Immature natural killer cell (primary cell): ENCODE data around the gene PGAM4. TPM values are rescaled to one million over a fixed set of nuclear protein-coding genes. Genes with fewer than 3 reads are reported as not detected.

Experiments used
- DNase-seq, 3 donors: peaks; one replicate each; pipeline ENCODE4 v3.0.0; 2022; ENCODE audit warnings: mixed read lengths in 1 of 3
- H3K27ac Mint-ChIP-seq, 6 donors: one replicate each; pipeline ENCODE4 v1.8.0; 2020; ENCODE audit warnings: mixed read lengths in 6 of 6, mild to moderate bottlenecking in 5 of 6, inconsistent platforms in 4 of 6, moderate library complexity in 3 of 6
- H3K27me3 Mint-ChIP-seq, 3 donors: one replicate each; pipeline ENCODE4 v1.8.0; 2020 to 2021; ENCODE audit warnings: low read depth in 3 of 3, mild to moderate bottlenecking in 3 of 3, mixed read lengths in 3 of 3, moderate library complexity in 3 of 3, inconsistent platforms in 1 of 3
- H3K36me3 Mint-ChIP-seq, 3 donors: one replicate each; pipeline ENCODE4 v1.8.0; 2020; ENCODE audit warnings: mixed read lengths in 3 of 3, inconsistent platforms in 2 of 3, mild to moderate bottlenecking in 2 of 3
- H3K4me1 Mint-ChIP-seq, 2 donors: one replicate each; pipeline ENCODE4 v1.8.0; 2020; ENCODE audit warnings: inconsistent platforms in 2 of 2, mild to moderate bottlenecking in 2 of 2, mixed read lengths in 2 of 2, moderate library complexity in 1 of 2
- H3K4me3 Mint-ChIP-seq, 5 donors: one replicate each; pipeline ENCODE4 v1.8.0; 2020; ENCODE audit warnings: mild to moderate bottlenecking in 5 of 5, mixed read lengths in 5 of 5, inconsistent platforms in 3 of 5, moderate library complexity in 3 of 5
- H3K9me3 Mint-ChIP-seq, 6 donors: one replicate each; pipeline ENCODE4 v1.8.0; 2020; ENCODE audit warnings: mild to moderate bottlenecking in 6 of 6, mixed read lengths in 6 of 6, inconsistent platforms in 4 of 6, moderate library complexity in 3 of 6
- polyA plus RNA-seq, 3 donors: library from polyadenylated mRNA; unstranded; fragments of 300-500 nt; fragmentation: Illumina TruSeq; gene quantifications; one replicate each; pipeline ENCODE4 v1.2.3, GENCODE V29; 2021

The PGAM4 gene
- polyA plus RNA-seq = under 1 TPM in 2 of 3 donors, not detected in 1; 0.38 to 0.52 TPM

DNA sequence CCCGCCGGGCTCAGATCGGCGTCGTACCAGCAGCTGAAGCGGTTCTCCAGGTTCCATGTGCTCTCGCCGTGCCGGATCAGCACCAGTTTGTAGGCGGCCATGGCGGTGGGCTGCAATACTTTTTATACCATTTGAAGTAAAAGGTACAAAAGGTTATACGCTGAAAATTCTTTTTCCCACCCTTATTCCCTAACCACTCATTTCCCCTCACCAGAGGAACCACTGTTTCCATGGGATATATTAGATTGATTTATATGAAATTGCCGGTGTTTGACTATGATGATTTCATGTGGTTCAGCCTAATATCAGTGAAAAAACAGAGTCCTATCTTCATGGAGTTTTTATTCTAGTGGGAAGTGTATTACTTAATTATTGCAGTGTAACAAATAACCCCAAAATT, at the start of gene PGAM4:
Gene PGAM4 (minus strand): TSS at position 101 of the 400 bp plus-strand sequence. CDS start 0 bp downstream, at position 101.
- Mint-ChIP-seq H3K4me1 (peaks cover 8 to 10% of the 10 kb centered on the region in 2 donors), H3K9me3 (no peaks in the 10 kb centered on the region), H3K27ac (no peak within 1 kb of the TSS), H3K36me3 (peaks cover 0 to 3% (median 0%) of the 10 kb centered on the region in 3 donors), H3K4me3 (no peak within 1 kb of the TSS), H3K27me3 (peaks cover 2 to 8% (median 7%) of the 10 kb centered on the region in 3 donors)
- DNase-seq = no peak

DNA sequence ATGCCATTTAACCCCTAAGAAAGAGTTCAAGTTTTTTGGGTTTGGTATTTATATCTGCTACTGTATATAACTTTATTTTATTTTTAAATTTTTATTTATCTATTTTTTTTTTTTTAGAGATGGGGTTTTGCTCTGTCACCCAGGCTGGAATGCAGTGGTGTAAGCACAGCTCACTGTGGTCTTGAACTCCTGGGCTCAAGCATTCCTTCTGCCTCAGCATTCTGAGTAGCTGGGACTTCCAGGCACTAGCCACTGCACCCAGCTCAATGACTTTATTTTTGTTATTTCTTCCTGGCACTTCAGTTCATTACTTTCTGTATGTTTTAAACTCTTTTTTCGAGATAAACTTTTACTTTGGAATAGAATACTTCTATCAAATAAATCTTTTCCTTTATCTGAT, 42.4 kb upstream of the PGAM4 start:
- Mint-ChIP-seq H3K36me3 (peaks cover 6 to 9% (median 7%) of the 10 kb centered on the region in 3 donors), H3K4me3 (no peak overlapping the region), H3K9me3 (no peaks in the 10 kb centered on the region), H3K27ac (peak overlapping the region in 1 of 6 donors; percentile 21), H3K4me1 (no peaks in the 10 kb centered on the region), H3K27me3 (peaks cover 0 to 2% (median 0%) of the 10 kb centered on the region in 3 donors)
- no peak for DNase-seq

GRCh38 chrX:77979870-77980269, 10.4 kb upstream of the PGAM4 start:
- Mint-ChIP-seq H3K4me1 (peaks cover 11 to 13% of the 10 kb centered on the region in 2 donors), H3K4me3 (no peak overlapping the region), H3K27me3 (no peaks in the 10 kb centered on the region), H3K27ac (no peak overlapping the region), H3K36me3 (peaks cover 0 to 13% (median 0%) of the 10 kb centered on the region in 3 donors), H3K9me3 (no peaks in the 10 kb centered on the region)
- DNase-seq = no peak

DNA sequence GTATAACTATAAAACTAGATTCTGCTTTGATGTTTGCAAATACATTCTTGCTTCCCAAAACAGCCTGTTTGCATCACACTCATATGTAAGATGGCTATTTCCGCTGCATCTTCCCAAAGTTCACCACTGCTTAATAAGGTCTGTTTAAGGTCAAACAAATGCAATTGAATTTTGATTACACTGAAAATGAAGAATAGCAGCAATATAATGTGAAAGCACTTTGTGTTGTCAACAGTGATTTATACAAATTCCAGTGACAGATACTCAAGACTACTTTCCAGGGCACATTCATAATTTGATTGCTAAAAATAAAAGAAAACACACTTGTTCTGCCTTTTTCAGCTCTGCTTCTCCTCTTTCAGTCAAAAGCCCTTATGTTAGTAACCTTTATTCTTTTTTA, 8.1 kb upstream of the PGAM4 start:
- Mint-ChIP-seq H3K27ac (no peak overlapping the region), H3K27me3 (no peaks in the 10 kb centered on the region), H3K4me1 (no peaks in the 10 kb centered on the region), H3K4me3 (no peak overlapping the region), H3K9me3 (no peaks in the 10 kb centered on the region), H3K36me3 (peaks cover 0 to 10% (median 0%) of the 10 kb centered on the region in 3 donors)
- DNase-seq = no peak

GRCh38 chrX:77977095-77977494, 7.7 kb upstream of the PGAM4 start:
- H3K9me3 Mint-ChIP-seq = no peaks in the 10 kb centered on the region
- H3K27ac Mint-ChIP-seq = no peak overlapping the region
- peaks cover 0 to 2% (median 0%) of the 10 kb centered on the region in 3 donors for H3K27me3 Mint-ChIP-seq
- H3K4me3 Mint-ChIP-seq = no peak overlapping the region
- H3K4me1 Mint-ChIP-seq = no peaks in the 10 kb centered on the region
- DNase-seq = no peak
- H3K36me3 Mint-ChIP-seq = peaks cover 0 to 10% (median 0%) of the 10 kb centered on the region in 3 donors

DNA sequence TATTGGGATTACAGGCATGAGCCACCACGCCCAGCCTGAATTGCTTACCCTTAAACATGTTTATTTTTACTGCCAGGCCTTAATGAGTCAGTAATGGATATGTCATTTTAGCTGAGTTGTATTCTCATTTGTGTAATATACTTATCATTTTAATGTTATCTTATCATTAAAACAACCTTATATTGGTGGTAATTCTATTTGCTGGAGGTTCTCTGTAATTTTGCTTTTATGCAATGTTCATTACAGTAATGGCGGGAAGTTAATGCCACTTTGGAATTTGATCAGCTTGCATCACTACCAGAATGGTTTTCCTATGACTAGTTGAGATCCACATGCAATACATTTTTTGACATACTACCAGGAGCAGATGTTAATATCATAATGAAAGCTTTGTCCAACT, 6.3 kb upstream of the PGAM4 start:
- Mint-ChIP-seq H3K27me3 (peaks cover 0 to 4% (median 0%) of the 10 kb centered on the region in 3 donors), H3K4me3 (no peak overlapping the region), H3K36me3 (peaks cover 0 to 10% (median 0%) of the 10 kb centered on the region in 3 donors), H3K9me3 (no peaks in the 10 kb centered on the region), H3K4me1 (no peaks in the 10 kb centered on the region), H3K27ac (no peak overlapping the region)
- DNase-seq = no peak

GRCh38 chrX:77967631-77968030, 1.8 kb downstream of the PGAM4 start:
- no peaks in the 10 kb centered on the region for H3K9me3 Mint-ChIP-seq
- peak overlapping the region in 2 of 6 donors; percentile 33 to 70 for H3K27ac Mint-ChIP-seq
- H3K27me3 Mint-ChIP-seq = peaks cover 2 to 8% (median 7%) of the 10 kb centered on the region in 3 donors
- no peak overlapping the region for H3K4me3 Mint-ChIP-seq
- H3K4me1 Mint-ChIP-seq = peaks cover 9 to 15% of the 10 kb centered on the region in 2 donors
- no peak for DNase-seq
- peaks cover 0 to 3% (median 0%) of the 10 kb centered on the region in 3 donors for H3K36me3 Mint-ChIP-seq

DNA sequence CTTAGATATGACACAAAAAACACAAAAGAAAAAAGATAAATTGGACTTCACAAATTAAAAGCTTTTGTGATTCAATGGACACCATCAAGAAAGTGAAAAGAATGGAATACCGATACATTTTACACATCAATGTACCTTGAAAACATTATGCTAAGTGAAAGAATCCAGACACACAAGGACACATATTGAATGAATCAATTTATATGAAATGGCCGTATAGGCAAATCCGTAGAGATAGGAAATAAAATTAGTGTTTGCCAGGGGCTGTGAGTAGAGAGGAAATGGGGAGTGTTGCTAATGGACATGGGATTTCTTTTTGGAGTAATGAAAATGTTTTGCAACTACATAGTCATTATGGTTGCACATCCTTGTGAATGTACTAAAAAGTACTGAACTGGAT, 3.1 kb downstream of the PGAM4 start:
- Mint-ChIP-seq H3K9me3 (peaks cover 0 to 1% (median 0%) of the 10 kb centered on the region in 6 donors), H3K4me3 (no peak overlapping the region), H3K36me3 (peaks cover 0 to 3% (median 0%) of the 10 kb centered on the region in 3 donors), H3K27me3 (peaks cover 2 to 7% (median 4%) of the 10 kb centered on the region in 3 donors), H3K27ac (no peak overlapping the region), H3K4me1 (peaks cover 19 to 28% of the 10 kb centered on the region in 2 donors)
- no peak for DNase-seq

DNA sequence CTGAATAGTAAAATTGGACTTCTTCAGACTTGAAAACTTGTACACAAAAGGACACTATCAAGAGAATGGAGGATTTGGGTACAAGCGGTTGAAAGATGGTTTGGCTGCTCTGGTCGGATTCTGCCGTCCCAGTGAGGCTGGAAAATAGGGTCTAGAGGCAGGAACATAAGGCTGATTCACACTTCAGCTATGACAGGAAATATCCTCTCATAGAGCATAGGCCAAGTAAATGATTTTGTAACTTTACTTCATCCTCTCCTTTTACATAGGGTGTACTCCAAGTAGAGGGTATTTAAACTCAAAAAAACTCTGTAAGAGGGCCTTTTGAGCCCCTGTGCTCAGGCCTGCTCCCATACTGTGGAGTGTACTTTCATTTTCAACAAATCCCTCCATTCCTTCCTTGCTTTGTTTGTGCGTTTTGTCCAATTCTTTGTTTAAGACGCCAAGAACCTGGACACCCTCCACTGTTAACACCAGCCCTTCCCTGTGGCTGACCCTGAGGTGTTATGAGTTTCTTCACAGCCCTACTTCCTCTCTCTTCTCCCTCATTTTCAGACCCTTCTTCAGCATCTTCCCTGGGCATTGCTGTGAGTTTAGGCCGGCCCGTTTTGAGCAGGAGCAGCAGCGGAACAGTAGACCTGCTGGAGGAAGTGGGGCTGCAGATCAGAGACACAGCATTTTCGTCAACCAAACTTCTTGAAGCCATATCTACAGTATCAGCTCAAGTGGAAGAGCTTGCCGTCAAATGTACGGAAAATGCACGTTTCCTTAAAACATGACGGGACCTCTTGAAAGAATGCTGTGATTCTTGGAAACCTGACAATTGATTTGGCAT, 7.2 kb downstream of the PGAM4 start:
- H3K27me3 Mint-ChIP-seq = peaks cover under 1 to 2% (median 2%) of the 10 kb centered on the region in 3 donors
- peak overlapping the region; percentile 18 to 79 (median 50) for H3K4me3 Mint-ChIP-seq
- peaks cover 0 to 1% (median 0%) of the 10 kb centered on the region in 6 donors for H3K9me3 Mint-ChIP-seq
- H3K36me3 Mint-ChIP-seq = peaks cover 0 to 3% (median 0%) of the 10 kb centered on the region in 3 donors
- peaks cover 26 to 42% of the 10 kb centered on the region in 2 donors for H3K4me1 Mint-ChIP-seq
- peak overlapping the region; percentile 7 to 90 (median 66) for H3K27ac Mint-ChIP-seq
- DNase-seq = no peak

DNA sequence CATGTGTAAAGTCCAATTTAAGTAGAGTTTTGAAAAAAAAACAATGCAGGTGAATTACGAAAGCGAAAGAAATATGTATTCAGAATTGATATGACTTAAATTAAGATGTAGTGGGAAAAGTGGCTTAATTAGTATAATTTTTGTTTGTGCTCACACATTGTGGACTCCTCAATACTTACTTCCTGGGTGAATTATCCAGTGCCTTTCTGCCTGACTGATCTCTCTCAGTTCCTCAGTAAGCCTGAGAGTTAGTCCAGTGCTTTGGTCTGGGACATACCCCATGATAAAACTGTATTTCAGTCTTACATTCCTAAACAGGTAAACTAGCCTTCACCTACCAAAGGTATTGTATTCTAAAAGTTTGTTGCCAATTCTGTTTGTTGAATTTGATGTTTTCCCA, 8.4 kb downstream of the PGAM4 start:
- Mint-ChIP-seq H3K4me3 (no peak overlapping the region), H3K27me3 (peaks cover 0 to 3% (median 0%) of the 10 kb centered on the region in 3 donors), H3K36me3 (peaks cover 0 to 3% (median 0%) of the 10 kb centered on the region in 3 donors), H3K27ac (peak overlapping the region in 1 of 6 donors; percentile 59), H3K9me3 (peaks cover 0 to 1% (median 0%) of the 10 kb centered on the region in 6 donors), H3K4me1 (peaks cover 26 to 41% of the 10 kb centered on the region in 2 donors)
- no peak for DNase-seq

GRCh38 chrX:77960567-77960966, 8.9 kb downstream of the PGAM4 start:
- H3K27ac Mint-ChIP-seq = no peak overlapping the region
- H3K9me3 Mint-ChIP-seq = peaks cover 0 to 1% (median 0%) of the 10 kb centered on the region in 6 donors
- DNase-seq = no peak
- H3K36me3 Mint-ChIP-seq = no peaks in the 10 kb centered on the region
- peaks cover 0 to 1% (median 0%) of the 10 kb centered on the region in 3 donors for H3K27me3 Mint-ChIP-seq
- H3K4me1 Mint-ChIP-seq = peaks cover 26 to 41% of the 10 kb centered on the region in 2 donors
- H3K4me3 Mint-ChIP-seq = no peak overlapping the region

DNA sequence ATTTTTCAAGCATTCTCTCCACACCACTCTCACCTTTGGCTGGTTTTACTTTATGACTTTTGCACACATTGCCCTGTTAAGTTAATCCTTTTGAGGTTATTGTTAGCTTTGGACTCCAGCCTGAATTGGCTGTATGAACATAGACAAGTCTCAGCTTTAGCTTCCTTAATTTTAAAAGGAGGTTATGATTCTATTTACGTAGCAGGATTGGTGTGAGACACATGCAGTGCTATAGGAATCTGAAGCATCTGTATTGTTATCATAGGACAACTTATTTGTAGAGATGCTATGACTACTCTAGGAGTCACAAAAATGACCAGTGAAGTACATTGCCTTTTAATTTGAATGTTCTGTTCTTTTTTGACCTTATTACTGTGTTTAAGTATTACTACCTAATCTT, 15.7 kb downstream of the PGAM4 start:
- peak overlapping the region in 1 of 6 donors; percentile 36 for H3K27ac Mint-ChIP-seq
- peaks cover 0 to 4% (median 0%) of the 10 kb centered on the region in 3 donors for H3K27me3 Mint-ChIP-seq
- H3K9me3 Mint-ChIP-seq = no peaks in the 10 kb centered on the region
- no peak overlapping the region for H3K4me3 Mint-ChIP-seq
- H3K36me3 Mint-ChIP-seq = no peaks in the 10 kb centered on the region
- DNase-seq = no peak
- peaks cover 15 to 23% of the 10 kb centered on the region in 2 donors for H3K4me1 Mint-ChIP-seq

GRCh38 chrX:77953302-77953701, 16.1 kb downstream of the PGAM4 start:
- H3K27ac Mint-ChIP-seq = peak overlapping the region in 2 of 6 donors; percentile 36 to 39
- no peak for DNase-seq
- H3K4me3 Mint-ChIP-seq = no peak overlapping the region
- H3K36me3 Mint-ChIP-seq = no peaks in the 10 kb centered on the region
- peaks cover 13 to 20% of the 10 kb centered on the region in 2 donors for H3K4me1 Mint-ChIP-seq
- H3K27me3 Mint-ChIP-seq = peaks cover 0 to 4% (median 0%) of the 10 kb centered on the region in 3 donors
- no peaks in the 10 kb centered on the region for H3K9me3 Mint-ChIP-seq

DNA sequence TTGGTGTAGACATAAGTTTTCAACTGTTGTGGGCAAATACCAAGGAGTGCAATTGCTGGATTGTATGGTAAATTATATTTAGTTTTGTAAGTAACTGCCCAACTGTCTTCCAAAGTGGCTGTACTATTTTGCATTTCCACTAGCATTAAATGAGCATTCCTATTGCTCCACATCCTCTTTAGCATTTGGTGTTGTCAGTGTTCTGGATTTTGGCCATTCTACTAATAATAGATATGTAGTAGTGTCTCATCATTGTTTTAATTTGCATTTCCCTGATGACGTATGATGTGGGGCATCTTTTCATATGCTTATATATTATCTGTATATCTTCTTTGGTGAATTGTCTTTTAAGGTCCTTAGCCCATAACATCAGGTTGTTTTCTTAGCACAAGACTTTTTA, 17.3 kb downstream of the PGAM4 start:
- peaks cover 0 to 6% (median 0%) of the 10 kb centered on the region in 3 donors for H3K27me3 Mint-ChIP-seq
- peaks cover 0 to under 1% (median 0%) of the 10 kb centered on the region in 3 donors for H3K36me3 Mint-ChIP-seq
- H3K4me1 Mint-ChIP-seq = peaks cover 4 to 10% of the 10 kb centered on the region in 2 donors
- H3K27ac Mint-ChIP-seq = no peak overlapping the region
- DNase-seq = no peak
- no peaks in the 10 kb centered on the region for H3K9me3 Mint-ChIP-seq
- no peak overlapping the region for H3K4me3 Mint-ChIP-seq
